ENCODE measurements around the gene CSPG4. TPM values are rescaled to one million over a fixed set of nuclear protein-coding genes. Genes with fewer than 3 reads are reported as not detected.
"Not testable (repeated sequence)": the region's sequence is repeated elsewhere in the genome, so short reads cannot be mapped to it uniquely, and the experiment has no call there.

The CSPG4 gene
- total RNA-seq, 6 experiments from 2014 or later = 0.12 to 0.29 (median 0.20) TPM

GRCh38 chr15:75639191-75639708, 73.4 kb downstream of the CSPG4 start:
- no peak for TF ChIP-seq POLR2A (IDR thresholded peaks at IDR 0.05)
- TF ChIP-seq CTCF (IDR thresholded peaks at IDR 0.05) = no peak
- ATAC-seq (no peak), DNase-seq (no peak)
- peak overlapping the region; percentile 94 to 99 (median 96) for H3K4me3 ChIP-seq
- H3K36me3 ChIP-seq = no peaks in the 10 kb centered on the region
- 1% methylated on average over 15 of the region's 16 CpGs for WGBS (ENCODE audit: insufficient coverage, low coverage, low lambda C conversion rate, missing lambda C conversion rate)
- H3K4me1 ChIP-seq = peaks cover 0 to 33% (median 13%) of the 10 kb centered on the region in 4 donors
- H3K9me3 ChIP-seq = no peaks in the 10 kb centered on the region
- peak overlapping the region; percentile 94 to 99 (median 97) for H3K27ac ChIP-seq
- intact Hi-C loops (cut with DNase I) = loop anchor here in 1 of 2 donors (10.0 kb wide), 1 partner anchor 46 kb away; no protein-coding TSS in a partner anchor
- H3K27me3 ChIP-seq = no peaks in the 10 kb centered on the region

GRCh38 chr15:75637245-75638009, 75.2 kb downstream of the CSPG4 start:
- H3K4me1 ChIP-seq = peaks cover 0 to 33% (median 13%) of the 10 kb centered on the region in 4 donors
- peak overlapping the region in 2 of 3 donors; percentile 36 to 94 for H3K27ac ChIP-seq
- intact Hi-C loops (cut with DNase I) = loop anchor here in 1 of 2 donors (10.0 kb wide), 1 partner anchor 47 kb away; no protein-coding TSS in a partner anchor
- no peak for DNase-seq
- 67% methylated on average over 3 of the region's 4 CpGs for WGBS (ENCODE audit: insufficient coverage, low coverage, low lambda C conversion rate, missing lambda C conversion rate)
- no peaks in the 10 kb centered on the region for H3K27me3 ChIP-seq
- no peak overlapping the region for H3K4me3 ChIP-seq
- H3K9me3 ChIP-seq = no peaks in the 10 kb centered on the region
- no peak for ATAC-seq
- TF ChIP-seq CTCF (IDR thresholded peaks at IDR 0.05) = no peak
- TF ChIP-seq POLR2A (IDR thresholded peaks at IDR 0.05) = no peak
- H3K36me3 ChIP-seq = no peaks in the 10 kb centered on the region

- TF ChIP-seq CTCF (IDR thresholded peaks at IDR 0.05) (no peak), POLR2A (IDR thresholded peaks at IDR 0.05) (no peak)
Measured at GRCh38 chr15:75636026-75636425, 76.6 kb downstream of the CSPG4 start.

GRCh38 chr15:75633922-75634321, 78.7 kb downstream of the CSPG4 start:
- intact Hi-C loops (cut with DNase I) = loop anchor here in 1 of 2 donors (10.0 kb wide), 1 partner anchor 51 kb away; no protein-coding TSS in a partner anchor
- DNase-seq, H3K27ac ChIP-seq, H3K4me3 ChIP-seq, ATAC-seq, H3K9me3 ChIP-seq, H3K36me3 ChIP-seq, H3K27me3 ChIP-seq: not testable (repeated sequence)
- 90% methylated on average over 7 of the region's 7 CpGs for WGBS (ENCODE audit: insufficient coverage, low coverage, low lambda C conversion rate, missing lambda C conversion rate)
- H3K4me1 ChIP-seq = peaks cover 0 to 21% (median 7%) of the 10 kb centered on the region in 4 donors

More at GRCh38 chr15:75636026-75636425, 76.6 kb downstream of the CSPG4 start:
- WGBS (ENCODE audit: insufficient coverage, low coverage, low lambda C conversion rate, missing lambda C conversion rate) = 75% methylated on average over 4 of the region's 6 CpGs
- H3K4me1 ChIP-seq = peaks cover 0 to 26% (median 10%) of the 10 kb centered on the region in 4 donors
- ATAC-seq (no peak), DNase-seq (no peak)
- no peak overlapping the region for H3K4me3 ChIP-seq
- no peaks in the 10 kb centered on the region for H3K27me3 ChIP-seq
- intact Hi-C loops (cut with DNase I) = loop anchor here in 1 of 2 donors (10.0 kb wide), 1 partner anchor 49 kb away; no protein-coding TSS in a partner anchor
- no peaks in the 10 kb centered on the region for H3K36me3 ChIP-seq
- no peak overlapping the region for H3K27ac ChIP-seq
- no peaks in the 10 kb centered on the region for H3K9me3 ChIP-seq

GRCh38 chr15:75631935-75632334, 80.7 kb downstream of the CSPG4 start:
- Histone ChIP-seq H3K9me3 (no peaks in the 10 kb centered on the region), H3K27ac (no peak overlapping the region), H3K36me3 (no peaks in the 10 kb centered on the region), H3K4me3 (no peak overlapping the region), H3K4me1 (peaks cover 0 to 3% (median 0%) of the 10 kb centered on the region in 4 donors), H3K27me3 (no peaks in the 10 kb centered on the region)
- no peak for DNase-seq
- TF ChIP-seq POLR2A (IDR thresholded peaks at IDR 0.05) (no peak), CTCF (IDR thresholded peaks at IDR 0.05) (no peak)
- intact Hi-C loops (cut with DNase I) = loop anchor here in 1 of 2 donors (10.0 kb wide), 1 partner anchor 53 kb away; no protein-coding TSS in a partner anchor
- no peak for ATAC-seq

Data from right lobe of liver (tissue), 6 donors.